ENCODE measurements around the gene SDK1. TPM values are rescaled to one million over a fixed set of nuclear protein-coding genes. Genes with fewer than 3 reads are reported as not detected.

SDK1 gene
- total and polyA plus RNA-seq, 4 donors, result 0.12 to 0.47 (median 0.36) TPM

GRCh38 chr7:3893789-3894153 is 592.7 kb downstream of the SDK1 start:
- Histone ChIP-seq H3K9ac (ENCODE audit: low read depth in 1 of 2, low read length in 2 of 2) (no peak overlapping the region), H3K4me3 (ENCODE audit: low read depth in 1 of 3, low read length in 3 of 3) (no peak overlapping the region), H3K9me3 (ENCODE audit: control insufficient read depth in 4 of 4, low read length in 3 of 4) (no peaks in the 10 kb centered on the region), H3K36me3 (ENCODE audit: control insufficient read depth in 4 of 4, insufficient read depth in 3 of 4, low read depth in 1 of 4, low read length in 3 of 4) (no peaks in the 10 kb centered on the region), H3K27me3 (ENCODE audit: control insufficient read depth in 4 of 4, insufficient read depth in 4 of 4, low read length in 3 of 4) (no peaks in the 10 kb centered on the region), H3K4me1 (ENCODE audit: control insufficient read depth in 4 of 4, insufficient read depth in 4 of 4, low read length in 3 of 4) (no peaks in the 10 kb centered on the region), H3K27ac (ENCODE audit: low read depth in 1 of 2, low read length in 2 of 2) (no peak overlapping the region)
- no peak for DNase-seq (ENCODE audit: low spot score)
- 75% methylated on average over 4 of the region's 4 CpGs for WGBS
- TF ChIP-seq GABPA (IDR thresholded peaks at IDR 0.05 in 1 of 2, conservative IDR thresholded peaks at IDR 0.05 in 1 of 2) (no peak), CTCF (IDR thresholded peaks at IDR 0.05; ENCODE audit: low read depth, low read length, missing input control) (no peak), EGR1 (IDR thresholded peaks at IDR 0.05; ENCODE audit: low read depth in 2 of 2) (no peak), FOXA1 (IDR thresholded peaks at IDR 0.05) (no peak), HNF4A (conservative IDR thresholded peaks at IDR 0.05) (no peak), TAF1 (conservative IDR thresholded peaks at IDR 0.05) (no peak), YY1 (IDR thresholded peaks at IDR 0.05) (no peak), NR2F2 (IDR thresholded peaks at IDR 0.05) (no peak), ZBTB33 (IDR thresholded peaks at IDR 0.05) (no peak), ATF3 (IDR thresholded peaks at IDR 0.05) (no peak), HNF4G (IDR thresholded peaks at IDR 0.05) (no peak), RAD21 (IDR thresholded peaks at IDR 0.05) (no peak), MAX (IDR thresholded peaks at IDR 0.05) (no peak)

GRCh38 chr7:3895341-3896116 is 594.5 kb downstream of the SDK1 start:
- WGBS, result 82% methylated on average over 9 of the region's 9 CpGs
- Histone ChIP-seq H3K27ac (ENCODE audit: low read depth in 1 of 2, low read length in 2 of 2) (no peak overlapping the region), H3K9me3 (ENCODE audit: control insufficient read depth in 4 of 4, low read length in 3 of 4) (no peaks in the 10 kb centered on the region), H3K4me3 (ENCODE audit: low read depth in 1 of 3, low read length in 3 of 3) (no peak overlapping the region), H3K9ac (ENCODE audit: low read depth in 1 of 2, low read length in 2 of 2) (no peak overlapping the region), H3K4me1 (ENCODE audit: control insufficient read depth in 4 of 4, insufficient read depth in 4 of 4, low read length in 3 of 4) (no peaks in the 10 kb centered on the region), H3K36me3 (ENCODE audit: control insufficient read depth in 4 of 4, insufficient read depth in 3 of 4, low read depth in 1 of 4, low read length in 3 of 4) (no peaks in the 10 kb centered on the region), H3K27me3 (ENCODE audit: control insufficient read depth in 4 of 4, insufficient read depth in 4 of 4, low read length in 3 of 4) (no peaks in the 10 kb centered on the region)
- no peak for DNase-seq (ENCODE audit: low spot score)
- no peak for TF ChIP-seq CTCF (IDR thresholded peaks at IDR 0.05; ENCODE audit: low read depth, low read length, missing input control)
- TF ChIP-seq JUND (IDR thresholded peaks at IDR 0.05), result no peak
- TF ChIP-seq FOXA2 (IDR thresholded peaks at IDR 0.05), result no peak
- no peak for TF ChIP-seq NR2F2 (IDR thresholded peaks at IDR 0.05)
- no peak for TF ChIP-seq RAD21 (IDR thresholded peaks at IDR 0.05)
- TF ChIP-seq EGR1 (IDR thresholded peaks at IDR 0.05; ENCODE audit: low read depth in 2 of 2), result no peak
- TF ChIP-seq FOXA1 (IDR thresholded peaks at IDR 0.05), result no peak
- TF ChIP-seq RXRA (IDR thresholded peaks at IDR 0.05), result no peak
- no peak for TF ChIP-seq MAX (IDR thresholded peaks at IDR 0.05)
- no peak for TF ChIP-seq HNF4G (IDR thresholded peaks at IDR 0.05)
- no peak for TF ChIP-seq REST (IDR thresholded peaks at IDR 0.05)
- no peak for TF ChIP-seq GABPA (IDR thresholded peaks at IDR 0.05 in 1 of 2, conservative IDR thresholded peaks at IDR 0.05 in 1 of 2)
- TF ChIP-seq ZBTB33 (IDR thresholded peaks at IDR 0.05), result no peak
- no peak for TF ChIP-seq HNF4A (conservative IDR thresholded peaks at IDR 0.05)
- TF ChIP-seq TAF1 (conservative IDR thresholded peaks at IDR 0.05), result no peak
- no peak for TF ChIP-seq YY1 (IDR thresholded peaks at IDR 0.05)

All from liver (tissue), 9 donors.